Stomach (tissue), 4 donors: ENCODE data around the gene IPCEF1.

Experiments used
- CTCF ChIP-seq, 7 experiments: fragments of 450-650 bp in 4 of 7; fragments of 200-600 bp in 3 of 7; sonication (generic) in 3 of 7; IDR thresholded peaks; one replicate each; pipeline ENCODE4 v1.5.1; 2016 to 2019; ENCODE audit warnings: antibody characterized with exemption in 7 of 7, control low read depth in 2 of 7, mild to moderate bottlenecking in 1 of 7
- POLR2AphosphoS5 ChIP-seq, 3 donors: sonication (generic); formaldehyde crosslinking; IDR thresholded peaks; one replicate each; pipeline ENCODE4 v1.6.1; 2016; ENCODE audit warnings: antibody characterized with exemption in 3 of 3

- TF ChIP-seq CTCF (IDR thresholded peaks at IDR 0.05) (no peak), POLR2AphosphoS5 (IDR thresholded peaks at IDR 0.05) (no peak)
Observed at GRCh38 chr6:154123155-154123956, 233.2 kb downstream of the IPCEF1 start.
